ENCODE data around the gene C11orf52.
"Not testable (repeated sequence)": the region's sequence is repeated elsewhere in the genome, so short reads cannot be mapped to it uniquely, and the experiment has no call there.

GRCh38 chr11:111885053-111885452 lies 33.7 kb upstream of the C11orf52 start:
- TF ChIP-seq CTCF, POLR2A (IDR thresholded peaks at IDR 0.05): not testable (repeated sequence)
